GM18502 (cell line): Measurements from ENCODE around the gene CFH.
A peak's percentile ranks its signal among the peaks of the same experiment; 100 is the strongest.
"Not testable (repeated sequence)": the region's sequence is repeated elsewhere in the genome, so short reads cannot be mapped to it uniquely, and the experiment has no call there.

Experiments used
- ATAC-seq: cut with Tn5 transposase; IDR thresholded peaks from one replicate; pipeline ENCODE4 v1.9.1; 2021; ENCODE audit warnings: mild to moderate bottlenecking; ENCODE audit not compliant: unreplicated experiment, poor library complexity

CFH gene

DNA sequence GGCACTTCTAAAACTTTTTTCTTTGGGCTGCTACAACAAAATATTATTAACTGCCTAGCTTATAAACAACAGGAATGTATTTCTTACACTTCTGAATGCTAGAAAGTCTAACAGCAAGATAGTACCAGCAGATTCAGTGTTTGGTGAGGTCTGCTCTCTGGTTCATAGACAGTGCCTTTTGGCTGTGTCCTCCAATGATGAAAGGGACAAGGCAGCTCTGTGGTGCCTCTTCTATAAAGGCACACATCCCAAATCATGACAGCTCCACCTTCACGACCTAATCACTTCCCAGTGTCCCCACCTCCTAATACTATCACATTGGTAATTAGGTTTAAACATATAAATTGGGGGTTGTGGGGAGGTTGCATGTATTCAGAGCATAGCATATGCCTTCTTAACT lies 9.5 kb downstream of the CFH start:
- peak; percentile 17 for ATAC-seq

DNA sequence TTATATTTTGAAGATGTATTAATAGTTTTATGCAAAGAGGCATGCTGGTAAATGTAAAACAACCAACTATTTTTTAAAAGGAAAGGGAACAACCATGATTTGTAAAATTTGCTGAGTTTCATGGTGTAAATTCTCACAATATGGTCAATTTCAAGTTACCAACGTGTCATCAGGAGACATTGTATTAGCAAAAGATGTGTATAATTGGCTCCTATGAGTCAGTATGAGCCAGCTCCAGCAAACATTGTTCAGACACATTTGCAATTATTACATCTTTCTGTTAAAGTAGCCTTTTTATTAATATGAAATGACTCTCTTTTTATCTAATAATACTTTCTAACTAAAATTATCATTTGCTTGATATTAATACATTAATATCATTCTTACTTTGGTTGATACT lies 15.3 kb downstream of the CFH start:
- ATAC-seq = no peak

DNA sequence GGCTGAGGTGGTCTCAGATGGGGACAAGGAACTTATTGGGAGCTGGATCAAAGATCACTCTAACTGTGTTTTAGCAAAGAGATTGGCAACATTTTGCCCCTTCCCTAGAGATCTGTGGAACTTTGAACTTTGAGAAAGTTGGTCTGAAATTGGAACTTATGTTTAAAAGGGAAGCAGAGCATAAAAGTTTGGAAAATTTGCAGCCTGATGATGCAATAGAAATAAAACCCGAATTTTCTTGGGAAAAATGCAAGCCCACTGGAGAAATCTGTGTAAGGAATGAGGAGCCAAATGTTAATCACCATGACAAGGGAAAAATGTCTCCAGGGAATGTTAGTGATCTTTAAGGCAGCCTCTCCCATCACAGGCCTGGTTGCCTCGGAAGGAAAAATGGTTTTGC lies 17.2 kb downstream of the CFH start:
- no peak for ATAC-seq

DNA sequence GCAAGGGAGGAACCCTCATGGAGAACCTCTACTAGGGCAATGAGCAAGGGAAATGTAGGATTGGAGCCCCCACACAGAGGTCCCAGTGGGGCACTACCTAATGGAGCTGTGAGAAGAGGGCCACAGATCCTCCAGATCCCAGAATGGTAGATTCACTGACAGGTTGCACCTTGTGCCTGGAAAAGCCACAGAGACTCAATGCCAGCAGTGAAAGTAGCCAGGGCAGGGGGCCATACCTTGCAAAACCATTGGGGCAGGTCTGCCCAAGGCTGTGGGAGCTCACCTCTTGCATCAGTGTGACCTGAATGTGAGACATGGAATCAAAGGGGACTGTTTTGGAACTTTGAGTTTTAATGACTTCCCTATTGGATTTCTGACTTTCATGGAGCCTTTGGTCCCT lies 17.9 kb downstream of the CFH start:
- no peak for ATAC-seq

DNA sequence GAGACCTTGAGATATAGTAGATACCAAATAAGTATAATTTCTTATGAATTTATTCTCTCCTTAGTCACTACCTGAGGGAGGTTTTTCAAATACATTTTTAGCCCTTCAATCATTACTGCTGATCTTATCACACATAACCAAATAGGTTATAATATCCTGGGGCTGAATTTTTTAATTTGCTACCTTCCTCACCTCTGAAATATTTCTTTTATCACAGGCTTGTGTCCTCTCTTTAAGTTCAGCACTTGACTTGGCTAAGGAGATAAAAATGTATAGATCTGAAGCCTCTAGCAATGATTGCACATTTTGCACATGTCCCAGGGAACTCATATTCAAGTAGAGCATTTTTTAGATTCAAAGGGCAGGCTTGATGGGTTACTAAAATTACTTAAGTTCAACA lies 23.1 kb downstream of the CFH start:
- ATAC-seq = no peak

DNA sequence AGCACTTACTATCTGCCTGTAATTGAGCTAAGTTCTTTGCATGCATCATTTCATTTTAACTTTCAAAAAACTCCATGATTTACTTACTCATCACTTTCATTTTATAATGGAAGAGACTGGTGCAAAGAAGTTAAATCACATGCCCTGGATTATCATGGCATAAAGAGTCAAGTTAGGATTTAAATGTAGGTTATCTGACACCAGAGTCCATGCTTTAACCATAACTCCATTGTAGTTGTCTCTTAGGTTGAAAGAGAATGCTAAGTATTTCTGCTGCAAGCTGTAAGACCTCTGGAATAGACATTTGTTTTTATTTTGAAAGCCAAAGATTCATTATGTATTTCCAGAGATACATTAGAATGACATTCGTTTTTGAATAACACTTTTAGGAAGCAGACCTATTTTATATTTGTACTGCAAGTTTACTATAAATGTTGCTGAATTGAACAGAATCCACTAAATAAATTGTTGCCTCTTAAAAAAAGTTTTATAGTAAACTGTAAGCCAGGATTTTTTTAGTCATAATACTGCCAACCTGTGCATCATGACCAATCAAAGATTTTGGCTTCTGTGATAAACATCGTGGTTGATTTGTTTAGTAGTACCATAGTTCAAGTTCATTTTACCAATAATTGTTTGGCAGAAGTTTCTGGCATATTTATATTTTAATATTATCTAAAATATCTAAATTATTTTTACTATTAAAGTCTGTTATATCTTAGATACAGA lies 26.1 kb downstream of the CFH start:
- no peak for ATAC-seq

DNA sequence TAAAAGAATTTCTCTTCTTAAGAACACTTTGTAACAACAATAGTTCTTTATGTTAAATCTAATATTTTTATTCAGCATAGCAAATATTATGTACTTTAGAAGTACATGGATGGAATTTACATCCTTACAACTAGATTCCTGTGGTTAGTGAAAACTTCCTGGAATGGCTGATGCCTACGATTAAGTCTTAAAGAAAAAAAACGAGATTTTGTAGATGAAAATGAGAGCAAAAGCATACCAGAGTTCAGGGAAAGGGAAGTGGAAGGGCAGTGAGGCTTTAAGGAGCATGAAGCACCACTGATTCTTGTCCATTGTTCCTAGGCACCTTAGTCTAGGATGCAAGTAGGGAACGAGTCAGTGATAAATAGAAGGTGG lies 26.7 kb downstream of the CFH start:
- ATAC-seq = no peak

DNA sequence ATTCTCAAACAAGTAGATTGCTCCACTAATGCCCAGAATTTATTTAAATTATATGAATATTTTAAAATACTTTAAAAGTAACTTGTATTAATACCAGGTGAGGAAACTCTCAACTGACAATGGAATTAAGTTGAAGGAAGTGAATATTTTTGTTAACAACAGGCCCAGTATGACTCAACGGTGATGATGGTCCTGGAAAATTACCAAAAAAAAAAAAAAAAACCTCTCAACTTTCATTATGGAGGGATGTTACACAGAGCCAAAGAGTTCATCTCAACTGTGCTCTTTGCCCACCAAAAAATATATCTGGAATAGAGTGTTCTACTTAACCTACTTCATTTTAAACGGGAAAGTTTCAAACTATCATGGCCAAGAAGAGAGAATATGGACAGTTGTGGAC lies 28.3 kb downstream of the CFH start:
- no peak for ATAC-seq

DNA sequence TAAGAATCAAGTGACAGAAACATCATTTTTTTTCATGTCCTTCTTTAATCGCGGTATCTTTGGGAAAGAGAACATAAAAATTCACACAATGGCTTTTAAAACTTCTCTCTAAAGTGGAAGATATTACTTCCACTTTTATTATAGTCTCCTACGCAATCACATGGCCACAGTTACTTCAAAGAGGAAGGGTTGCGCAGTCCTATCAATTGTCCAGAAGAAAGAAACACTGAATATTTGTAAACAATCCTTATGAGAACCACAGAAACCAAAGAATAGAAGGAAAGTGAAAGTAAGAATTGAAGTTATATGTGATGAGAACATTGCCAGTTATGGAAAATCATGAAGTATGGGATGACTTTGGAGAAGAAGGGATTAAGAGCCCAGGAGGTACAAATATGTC lies 32.6 kb downstream of the CFH start:
- no peak for ATAC-seq

DNA sequence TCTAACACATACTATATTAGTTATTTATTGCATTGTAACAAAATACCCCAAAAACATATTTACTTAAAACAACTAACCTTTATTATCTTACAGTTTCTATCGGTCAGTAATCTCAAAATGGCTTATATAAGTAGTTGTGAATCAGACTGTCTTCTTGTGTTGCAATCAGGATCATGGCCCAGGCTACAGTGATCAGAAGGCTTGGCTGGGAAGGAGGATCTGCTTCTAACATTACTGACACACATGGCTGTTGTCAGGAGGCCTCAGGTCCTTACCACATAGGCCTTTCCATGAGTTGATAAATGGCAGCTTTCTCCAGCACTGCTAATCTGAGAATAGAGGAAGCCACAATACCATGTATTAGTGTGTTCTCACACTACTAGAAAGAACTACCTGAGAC lies 33.7 kb downstream of the CFH start:
- no peak for ATAC-seq

DNA sequence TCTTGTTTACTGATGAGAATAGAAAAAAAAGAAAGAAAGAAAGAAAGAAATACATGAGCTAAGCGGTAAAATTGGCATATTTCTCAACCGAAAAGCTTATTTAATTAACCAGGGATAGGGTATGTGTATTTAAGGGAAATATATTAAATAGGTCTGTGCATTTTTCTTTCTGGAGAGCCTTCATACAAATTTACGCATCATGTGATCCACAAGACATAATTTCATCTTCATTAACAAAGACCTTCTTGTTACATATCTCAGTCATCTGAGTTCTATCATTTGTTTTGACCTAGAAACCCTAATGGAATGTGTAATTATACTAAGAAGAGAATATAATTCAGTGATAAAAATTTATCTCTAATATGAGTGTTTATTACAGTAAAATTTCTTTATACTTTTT lies 37.2 kb downstream of the CFH start:
- no peak for ATAC-seq

DNA sequence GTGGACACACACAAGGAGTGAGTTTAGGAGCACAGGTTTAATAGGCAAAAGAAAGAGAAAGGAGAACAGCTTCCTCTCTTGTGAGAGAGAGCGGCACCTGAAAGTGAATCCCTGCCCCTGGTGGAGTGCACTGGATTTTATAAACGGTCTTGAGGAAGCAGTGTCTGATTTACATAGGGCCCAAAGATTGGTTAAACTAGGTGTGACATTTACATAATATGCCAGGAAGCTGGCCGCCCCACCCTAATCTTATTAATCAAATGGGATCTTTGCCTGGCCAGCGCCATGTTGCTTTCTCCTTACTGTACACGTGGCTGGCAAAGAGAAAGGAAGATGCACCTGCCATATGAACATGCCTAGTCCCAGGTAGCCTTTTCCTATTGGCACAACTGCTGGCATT lies 38.7 kb downstream of the CFH start:
- ATAC-seq = no peak

DNA sequence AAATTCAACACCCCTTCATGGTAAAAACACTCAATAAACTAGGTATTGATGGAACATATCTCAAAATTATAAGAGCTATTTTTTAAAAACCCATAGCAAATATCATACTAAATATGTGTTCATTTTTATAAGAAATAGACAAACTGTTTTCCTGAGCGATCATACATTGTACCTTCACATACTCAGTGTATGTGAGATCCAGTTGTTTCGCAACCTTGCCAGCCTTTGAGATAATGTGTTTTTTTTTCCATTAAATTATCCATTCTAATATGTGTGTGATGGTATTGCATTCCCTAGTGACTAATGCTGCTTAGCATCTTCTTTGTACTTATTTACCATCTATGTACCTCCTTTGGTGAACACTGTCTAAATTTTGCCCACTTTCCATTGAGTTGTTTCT lies 47.1 kb downstream of the CFH start:
- no peak for ATAC-seq

DNA sequence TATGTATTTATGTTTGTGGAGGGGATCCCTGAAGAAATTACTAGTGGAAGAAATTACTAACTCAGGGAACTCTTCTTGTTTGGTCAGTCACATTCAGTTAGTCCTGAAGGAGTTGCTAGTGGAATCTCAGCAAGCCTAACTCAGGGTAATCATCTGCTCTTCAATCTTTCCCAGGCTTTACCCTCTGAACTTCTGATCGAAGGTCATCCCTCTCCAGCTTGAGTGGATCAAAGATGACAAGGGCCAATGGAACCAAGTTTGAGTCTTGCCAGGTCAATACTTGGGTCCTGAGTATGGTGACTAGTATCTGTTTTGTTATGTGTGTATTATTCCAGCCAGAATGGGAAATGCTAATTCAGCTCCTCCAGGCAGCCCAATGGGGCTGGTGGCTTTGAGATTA lies 49.3 kb downstream of the CFH start:
- ATAC-seq = no peak

DNA sequence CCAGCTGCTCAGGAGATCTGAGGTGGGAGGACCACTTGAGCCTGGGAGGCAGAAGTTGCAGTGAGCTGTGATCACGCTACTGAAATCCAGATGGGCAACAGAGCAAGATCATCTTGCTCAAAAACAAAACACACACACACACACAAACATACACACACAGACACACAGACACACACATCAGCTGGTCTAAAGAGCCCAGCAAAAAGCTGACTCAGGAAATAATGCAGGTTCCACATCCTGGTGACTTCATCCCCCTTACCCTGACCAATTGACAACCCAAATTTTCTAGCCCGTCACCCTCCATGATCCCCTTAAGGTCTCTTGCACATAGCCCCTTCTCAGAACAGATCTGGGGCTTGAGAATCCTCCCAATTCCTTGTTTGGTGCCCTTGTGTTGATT lies 58.0 kb downstream of the CFH start:
- ATAC-seq = not testable (repeated sequence)

DNA sequence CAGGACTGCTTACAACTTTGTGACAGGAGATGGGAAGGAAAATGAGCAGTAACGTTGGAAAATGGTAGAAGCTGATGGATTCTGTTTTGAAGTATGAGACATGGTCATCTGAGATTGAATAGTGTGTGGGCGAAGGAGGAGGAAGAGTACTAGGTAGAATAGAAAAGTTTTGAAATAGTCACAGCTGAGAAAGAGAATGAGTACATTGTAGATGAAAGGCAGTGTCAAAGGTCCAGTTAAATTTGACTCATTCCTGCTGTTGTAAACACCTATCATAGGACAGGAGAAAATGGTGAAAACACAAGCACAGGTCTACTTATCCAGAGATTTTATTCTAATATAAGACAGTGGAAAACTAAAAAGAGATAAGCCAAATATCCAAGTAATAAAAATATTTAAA lies 66.0 kb downstream of the CFH start:
- no peak for ATAC-seq

DNA sequence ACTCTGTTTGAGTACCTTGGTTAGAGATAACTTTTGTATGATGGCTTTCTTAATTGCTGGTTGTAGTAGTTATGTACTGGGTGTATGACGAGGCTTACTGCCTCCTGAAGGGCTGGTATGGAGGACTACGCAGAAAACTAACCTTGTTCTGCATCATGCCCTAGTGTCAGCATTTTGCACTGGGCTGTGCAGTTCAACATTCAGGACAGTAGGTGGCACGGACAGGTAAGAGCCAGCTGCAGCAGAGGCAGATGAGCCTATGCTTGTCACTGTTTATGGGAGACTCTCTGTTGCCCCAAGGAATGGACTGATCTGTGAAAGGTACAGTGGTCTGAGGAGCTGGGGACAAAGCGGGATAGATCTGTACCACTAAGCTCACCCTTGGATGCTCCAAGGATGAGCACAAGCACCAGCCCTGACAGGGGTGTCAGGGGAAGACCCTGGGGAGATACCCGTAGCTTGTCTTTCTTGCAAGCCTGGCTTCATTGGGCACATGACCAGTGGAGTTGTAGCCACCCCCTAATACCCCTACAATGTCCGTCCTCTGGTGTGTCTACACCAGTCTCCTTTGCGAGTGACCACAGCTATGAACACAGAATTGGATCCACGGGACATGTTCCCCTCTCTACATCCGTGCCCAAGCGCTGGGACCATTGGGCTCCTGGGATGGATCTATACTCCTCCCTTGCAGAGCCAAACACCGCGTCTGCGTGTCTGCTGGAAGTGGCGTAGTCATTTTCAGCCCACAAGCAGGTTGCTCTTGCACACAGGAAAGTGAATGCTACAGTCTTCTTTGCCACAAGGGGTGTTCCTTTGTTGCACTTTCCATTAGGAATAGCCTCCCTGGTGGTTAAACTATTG lies 71.7 kb downstream of the CFH start:
- ATAC-seq = peak; percentile 99

DNA sequence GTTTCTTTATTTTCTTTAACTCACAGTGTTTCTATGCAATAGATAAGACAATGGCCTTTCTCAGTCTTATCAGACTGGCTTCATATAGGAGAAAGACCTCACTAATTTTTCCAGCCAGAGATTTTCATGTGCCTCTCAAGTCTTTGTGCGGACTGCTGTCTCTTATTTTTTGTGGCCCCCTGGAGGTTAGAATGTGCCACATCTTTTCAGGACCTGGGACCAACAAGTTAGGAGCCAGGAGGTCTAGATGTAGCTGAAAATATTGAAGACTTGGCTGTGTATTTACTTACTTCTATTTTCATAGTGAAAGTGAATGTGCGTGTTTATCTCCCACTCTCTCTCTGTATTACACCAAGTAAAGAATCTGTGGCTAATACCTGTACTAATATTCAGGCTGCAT lies 80.7 kb downstream of the CFH start:
- no peak for ATAC-seq

DNA sequence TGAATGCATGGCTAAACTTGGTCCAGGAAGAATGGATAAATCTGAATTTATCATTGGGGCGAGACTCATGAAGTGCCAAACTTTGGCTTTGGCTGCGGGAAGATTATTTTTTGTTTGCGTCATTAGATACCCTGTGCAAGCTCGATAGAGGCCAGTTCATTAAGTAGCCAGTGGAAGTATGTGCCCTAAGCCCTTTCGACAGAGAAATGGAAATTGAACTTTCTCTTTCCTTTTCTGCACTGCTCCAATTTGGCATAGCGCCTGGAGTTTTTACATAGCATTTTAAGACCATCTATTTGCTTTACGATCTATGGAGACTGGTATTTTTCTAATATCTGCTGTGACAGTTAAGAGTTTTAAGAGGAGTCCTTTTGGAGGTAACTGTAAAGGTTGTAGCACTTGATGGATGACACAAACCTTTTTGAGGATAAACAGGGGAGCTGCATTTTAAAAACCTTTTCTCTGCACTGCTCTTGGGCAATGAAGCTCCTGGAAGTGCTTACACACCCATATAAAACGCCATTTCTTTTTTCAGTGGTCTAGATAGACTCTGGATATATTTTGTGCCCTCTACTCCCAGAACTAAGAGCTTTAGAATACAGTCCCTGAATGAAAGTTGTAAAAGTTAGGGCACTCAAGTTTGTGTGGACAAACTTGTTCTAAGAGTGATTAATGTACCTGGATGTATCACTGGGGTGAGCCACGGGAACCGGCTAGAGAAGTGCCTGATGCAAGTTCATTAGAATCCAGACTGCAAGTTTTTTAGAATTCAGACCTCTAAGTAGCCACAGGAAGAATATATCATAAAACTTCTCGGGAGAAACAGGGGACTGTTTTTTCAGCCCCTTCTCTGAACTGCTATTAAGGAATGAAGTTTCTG lies 81.5 kb downstream of the CFH start:
- no peak for ATAC-seq

DNA sequence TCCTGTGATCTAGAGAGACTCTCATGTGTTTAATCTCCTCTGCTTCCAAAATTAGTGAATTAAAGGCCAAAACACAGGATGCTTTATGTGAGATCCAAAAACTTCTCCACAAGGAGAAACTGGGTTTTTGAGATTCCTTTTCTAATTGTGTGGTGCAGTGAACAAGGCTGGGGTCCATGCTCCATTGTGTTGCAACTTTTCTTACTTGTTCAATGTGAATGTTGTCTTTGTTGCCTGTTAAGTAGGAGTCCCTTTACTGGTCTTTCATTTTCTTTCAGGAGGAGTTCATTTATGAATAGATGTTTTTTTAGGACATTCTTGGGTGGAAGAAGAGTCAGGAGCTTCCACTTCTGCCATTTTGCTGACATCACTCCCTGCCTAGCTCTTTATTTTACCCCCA lies 82.2 kb downstream of the CFH start:
- ATAC-seq = no peak

DNA sequence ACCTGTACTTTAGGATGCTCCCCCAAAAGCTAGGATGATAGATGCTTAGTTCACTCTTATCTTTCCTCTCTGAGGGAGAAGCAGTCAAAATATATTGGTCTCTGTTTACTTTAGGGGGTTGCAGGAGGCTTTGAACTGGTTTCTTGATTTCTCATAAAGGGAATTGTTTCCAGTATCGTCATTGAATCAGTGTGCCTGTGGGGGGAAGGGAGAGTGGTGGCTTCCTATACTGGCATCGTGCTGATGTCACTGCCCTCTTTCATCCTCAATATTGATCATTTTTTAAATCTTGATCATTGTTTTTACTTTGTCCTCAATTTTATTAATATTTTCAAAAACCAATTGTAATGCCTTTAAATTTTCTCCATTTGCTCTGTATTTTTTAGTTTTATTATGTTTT lies 82.6 kb downstream of the CFH start:
- ATAC-seq = no peak
